HG02852 (cell line): ENCODE measurements around the gene LTB4R.
A peak's percentile ranks its signal among the peaks of the same experiment; 100 is the strongest.

Experiments used
- ATAC-seq: cut with Tn5 transposase; IDR thresholded peaks from one replicate; pipeline ENCODE4 v1.9.1; 2021; ENCODE audit warnings: mild to moderate bottlenecking, moderate library complexity; ENCODE audit not compliant: unreplicated experiment

The LTB4R gene

DNA sequence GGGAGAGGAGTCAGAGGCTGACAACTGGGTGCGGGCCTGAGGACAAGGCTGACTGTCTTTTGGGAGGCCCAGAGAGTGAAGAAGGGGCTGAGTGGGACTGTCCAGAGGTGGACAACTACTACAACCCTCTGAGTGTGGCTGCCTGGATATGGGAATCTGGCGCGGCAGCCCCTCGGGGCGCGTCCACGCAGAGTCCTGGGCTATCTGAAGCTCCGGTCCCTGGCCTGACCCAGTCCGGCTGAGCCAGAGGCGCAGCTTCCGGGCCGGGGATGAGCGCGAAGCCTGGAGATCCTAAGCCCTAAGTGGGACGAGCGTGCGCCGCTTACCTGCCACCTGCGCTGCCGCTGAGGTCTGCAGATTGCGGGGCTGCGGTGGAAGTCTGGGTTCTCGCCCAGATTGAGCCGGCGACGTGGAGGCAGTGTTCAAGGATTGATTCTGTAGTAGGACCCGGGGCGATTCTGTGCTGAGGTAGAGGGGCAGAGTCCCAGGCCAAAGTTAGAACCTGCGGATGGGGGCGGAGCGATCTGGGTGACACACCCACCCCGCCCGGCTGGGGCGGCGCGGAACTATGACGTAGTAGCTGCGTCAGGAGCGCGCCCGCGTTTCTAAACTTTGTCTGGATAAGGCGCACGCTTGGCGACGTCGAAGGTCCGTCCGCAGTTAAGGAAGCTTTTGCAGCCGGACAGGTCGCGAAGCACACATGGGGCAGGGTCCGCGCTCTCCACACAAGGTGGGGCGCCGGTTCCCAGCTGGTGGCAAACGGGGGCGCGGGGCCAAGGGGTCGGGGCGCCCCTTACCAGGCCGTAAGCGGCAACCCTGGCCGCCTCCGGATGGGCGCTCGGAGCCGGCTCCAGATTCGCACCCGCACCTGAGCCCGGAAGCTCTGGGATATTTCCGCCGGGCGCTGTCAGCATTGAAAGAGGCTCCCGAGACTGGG is 11.8 kb upstream of the LTB4R start, which contains the start of the genes DHRS1 and NOP9:
TSS of gene DHRS1 (minus strand) at position 526 of the 937 bp plus-strand sequence. CDS start 674 bp downstream, outside the sequence.
TSS of gene NOP9 (plus strand) at position 596 of the 937 bp plus-strand sequence. CDS start at position 701, 105 bp downstream.
- peak; percentile 72 for ATAC-seq

- ATAC-seq = no peak
These were observed 10.8 kb upstream of the LTB4R start for GRCh38 chr14:24300326-24300980.

- ATAC-seq = no peak
These were observed 7.3 kb upstream of the LTB4R start for GRCh38 chr14:24304019-24304387.

DNA sequence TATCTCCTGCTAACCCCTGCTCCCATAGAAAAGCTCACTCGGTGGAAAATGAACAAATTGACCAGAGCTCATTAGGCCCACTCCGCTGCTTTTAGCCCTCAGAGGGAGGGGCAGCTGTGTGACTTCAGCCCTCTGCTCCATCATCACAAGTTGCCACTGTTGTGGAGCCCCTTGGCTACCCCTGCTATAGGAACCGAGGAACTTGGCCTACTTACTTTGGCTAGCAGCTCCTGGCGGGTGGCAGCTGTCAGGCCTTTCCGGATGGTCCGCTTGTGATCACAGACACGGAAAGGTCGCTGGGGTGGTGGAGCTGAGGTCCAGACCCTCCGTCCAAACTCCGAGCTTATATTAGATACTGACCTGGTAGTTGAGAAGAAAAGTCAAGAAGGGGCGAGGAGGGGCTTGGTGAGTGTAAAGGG is 4.1 kb upstream of the LTB4R start:
- no peak for ATAC-seq

- ATAC-seq = peak; percentile 35
These were observed 3.5 kb upstream of the LTB4R start, which contains the start of gene CIDEB for GRCh38 chr14:24307575-24308341. TSS of gene CIDEB (minus strand) at chr14:24307977. CDS start at chr14:24307858, 119 bp downstream.

- ATAC-seq = no peak
These were observed 2.8 kb upstream of the LTB4R start for GRCh38 chr14:24308342-24309124.

GRCh38 chr14:24309538-24310264 is 1.6 kb upstream of the LTB4R start, which contains the start of gene LTB4R2:
TSS of gene LTB4R2 (plus strand) at chr14:24310140. CDS start at chr14:24310665, 525 bp downstream.
- no peak for ATAC-seq

DNA sequence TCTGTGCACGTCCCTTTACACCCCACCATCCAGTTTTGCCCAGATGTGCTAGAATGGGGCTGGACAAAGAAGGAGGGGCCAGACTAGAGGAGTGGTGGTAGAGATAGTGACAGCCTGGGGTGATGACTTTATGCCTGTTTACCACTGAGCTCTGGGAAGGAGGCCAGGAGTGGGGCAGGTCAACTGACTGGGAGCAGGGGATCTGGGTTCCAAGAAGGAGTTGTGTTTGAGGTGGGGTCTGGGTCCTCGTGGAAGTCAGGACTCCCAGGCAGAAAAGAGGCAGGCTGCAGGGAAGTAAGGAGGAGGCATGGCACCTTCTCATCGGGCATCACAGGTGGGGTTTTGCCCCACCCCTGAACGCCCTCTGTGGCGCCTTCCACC is 1.0 kb upstream of the LTB4R start:
- ATAC-seq = no peak

GRCh38 chr14:24311837-24312615 is 724 bp downstream of the LTB4R start:
- ATAC-seq = no peak

- no peak for ATAC-seq
These were observed 1.6 kb downstream of the LTB4R start for GRCh38 chr14:24312736-24313507.

DNA sequence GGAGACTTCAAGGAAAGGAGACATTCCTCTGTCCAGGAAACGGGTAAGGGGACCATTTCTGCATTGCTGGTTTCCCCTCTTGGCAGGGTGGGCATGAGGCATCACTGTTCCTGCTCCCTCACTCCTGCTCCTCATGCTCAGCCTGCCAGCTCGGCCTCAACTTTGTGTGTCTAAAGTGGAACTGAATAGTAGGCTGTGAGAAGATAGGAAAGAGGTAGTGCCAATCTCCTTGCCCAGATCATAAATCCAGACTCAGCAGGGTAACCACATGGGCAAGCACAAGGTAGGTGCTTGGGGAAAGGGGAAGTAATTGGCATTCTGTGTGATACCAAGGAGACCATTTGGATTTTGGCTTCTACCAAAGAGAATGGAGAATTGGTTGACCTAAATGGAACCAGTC is 2.6 kb downstream of the LTB4R start:
- no peak for ATAC-seq

DNA sequence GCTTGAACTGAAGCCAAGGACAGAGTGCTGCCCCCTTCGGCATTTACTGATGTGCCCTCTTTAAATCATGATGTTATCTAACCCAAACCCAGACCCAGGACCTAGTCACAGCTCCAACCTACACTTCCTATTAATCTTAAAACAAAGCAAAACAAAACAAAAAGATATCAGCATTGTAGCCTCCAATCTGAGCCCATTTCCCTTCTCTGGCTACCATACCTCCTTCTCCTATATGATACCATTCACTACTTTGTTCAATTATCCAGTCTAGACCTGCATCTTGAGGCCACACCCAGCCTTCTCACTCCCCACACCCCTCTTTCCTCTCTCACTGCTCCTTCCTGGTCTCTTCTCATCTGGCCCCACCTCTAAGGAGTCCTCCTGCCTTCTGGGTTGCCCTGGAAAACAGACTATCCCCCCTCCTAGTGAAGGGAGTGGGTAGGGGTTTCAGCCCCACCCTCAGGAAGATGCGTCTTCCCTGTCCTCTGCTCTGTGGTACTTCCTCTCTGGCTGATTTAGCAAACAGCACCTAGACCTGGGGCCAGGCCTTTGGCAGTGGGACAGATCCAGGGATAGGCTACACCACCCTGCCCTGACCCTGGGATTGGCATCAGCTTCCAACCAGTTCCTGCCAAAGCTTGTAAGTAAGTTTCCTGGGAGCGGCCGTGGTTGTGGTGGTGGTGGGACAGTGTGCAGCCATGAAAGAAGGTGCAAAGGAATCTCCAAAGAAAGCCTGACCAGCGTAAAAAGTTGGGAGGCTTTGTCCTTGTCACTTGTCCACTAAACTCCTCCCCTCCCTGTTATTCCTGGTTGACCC is 3.3 kb downstream of the LTB4R start:
- ATAC-seq = no peak

DNA sequence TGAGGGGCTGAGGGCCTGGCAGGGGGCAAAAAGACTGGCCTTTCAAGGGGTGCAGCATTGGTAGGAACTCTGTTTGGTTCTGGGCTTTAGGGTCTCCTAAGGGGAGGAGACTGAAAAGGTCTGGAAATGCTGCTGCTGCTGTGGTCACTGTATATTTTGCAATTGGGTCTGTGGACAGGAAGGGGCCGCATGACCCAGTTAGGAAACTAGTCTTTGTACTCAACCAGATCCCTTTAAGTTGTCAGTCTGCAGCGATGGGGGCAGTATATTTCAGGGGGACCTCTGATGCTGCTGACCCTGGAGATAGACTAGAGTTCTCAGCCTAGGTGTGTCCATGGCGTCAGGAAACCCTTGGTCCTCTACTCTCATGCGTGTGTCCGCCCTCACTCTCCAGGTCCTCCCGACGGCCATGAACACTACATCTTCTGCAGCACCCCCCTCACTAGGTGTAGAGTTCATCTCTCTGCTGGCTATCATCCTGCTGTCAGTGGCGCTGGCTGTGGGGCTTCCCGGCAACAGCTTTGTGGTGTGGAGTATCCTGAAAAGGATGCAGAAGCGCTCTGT is 4.0 kb downstream of the LTB4R start:
- ATAC-seq = no peak

- no peak for ATAC-seq
These were observed 4.7 kb downstream of the LTB4R start for GRCh38 chr14:24315807-24316596.

DNA sequence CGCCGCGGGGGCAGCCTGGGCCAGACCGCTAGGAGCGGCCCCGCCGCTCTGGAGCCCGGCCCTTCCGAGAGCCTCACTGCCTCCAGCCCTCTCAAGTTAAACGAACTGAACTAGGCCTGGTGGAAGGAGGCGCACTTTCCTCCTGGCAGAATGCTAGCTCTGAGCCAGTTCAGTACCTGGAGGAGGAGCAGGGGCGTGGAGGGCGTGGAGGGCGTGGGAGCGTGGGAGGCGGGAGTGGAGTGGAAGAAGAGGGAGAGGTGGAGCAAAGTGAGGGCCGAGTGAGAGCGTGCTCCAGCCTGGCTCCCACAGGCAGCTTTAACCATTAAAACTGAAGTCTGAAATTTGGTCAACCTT is 5.3 kb downstream of the LTB4R start:
- ATAC-seq = no peak
